ENCODE results near the gene ZSCAN5A.

- TF ChIP-seq CTCF (IDR thresholded peaks at IDR 0.05; ENCODE audit: insufficient read depth, low read length, poor library complexity, severe bottlenecking) (no peak), EZH2phosphoT487 (conservative IDR thresholded peaks at IDR 0.05; ENCODE audit: low read length) (no peak)
These were observed 43.5 kb downstream of the ZSCAN5A start for GRCh38 chr19:56271151-56271550.

Data from SU-DHL-6 (cell line).